DND-41 (cell line): ENCODE results near the gene EIF3J.
A peak's percentile ranks its signal among the peaks of the same experiment; 100 is the strongest.
"Not testable (repeated sequence)": the region's sequence is repeated elsewhere in the genome, so short reads cannot be mapped to it uniquely, and the experiment has no call there.

Experiments used
- ATAC-seq: fragments of 200-7000 bp; cut with Tn5 transposase; 3 replicates; pipeline ENCODE4 v1.9.1; 2021; ENCODE audit warnings: low read depth; ENCODE audit not compliant: insufficient read depth
- DNase-seq: peaks from one replicate; pipeline ENCODE4 v3.0.0-alpha.2; 2020
- H2AFZ ChIP-seq: 2 replicates; pipeline ENCODE4 v1.6.0; 2012; ENCODE audit warnings: low read depth, low read length
- H3K27ac ChIP-seq: 2 replicates; pipeline ENCODE4 v1.5.1; 2012; ENCODE audit warnings: low read length, inconsistent platforms
- H3K27me3 ChIP-seq: fragments of 200-600 bp; sonication (generic); 2 replicates; pipeline ENCODE4 v1.6.0; 2012; ENCODE audit warnings: low read length, mild to moderate bottlenecking, inconsistent platforms; ENCODE audit not compliant: insufficient read depth, poor library complexity
- H3K36me3 ChIP-seq: 2 replicates; pipeline ENCODE4 v1.5.1; 2012; ENCODE audit warnings: low read length, inconsistent platforms; ENCODE audit not compliant: insufficient read depth
- H3K4me1 ChIP-seq: 2 replicates; pipeline ENCODE4 v1.5.1; 2012; ENCODE audit warnings: mild to moderate bottlenecking, low read length; ENCODE audit not compliant: insufficient read depth
- H3K4me2 ChIP-seq: 2 replicates; pipeline ENCODE4 v1.6.0; 2012; ENCODE audit warnings: mild to moderate bottlenecking, moderate library complexity, low read length, inconsistent platforms; ENCODE audit not compliant: insufficient read depth
- H3K4me3 ChIP-seq, 2 experiments: fragments of 200-600 bp in 1 of 2; shearing (Covaris generic) in 1 of 2; 2 replicates each; pipeline ENCODE4 v1.5.1; 2012 to 2016; ENCODE audit warnings: inconsistent platforms in 2 of 2, low read length in 2 of 2, mild to moderate bottlenecking in 2 of 2, low read depth in 1 of 2, moderate library complexity in 1 of 2
- H3K79me2 ChIP-seq: 2 replicates; pipeline ENCODE4 v1.6.0; 2012; ENCODE audit warnings: low read length, inconsistent platforms; ENCODE audit not compliant: insufficient read depth
- H3K9ac ChIP-seq: 2 replicates; pipeline ENCODE4 v1.6.0; 2012; ENCODE audit warnings: low read depth, mild to moderate bottlenecking, inconsistent platforms, low read length, moderate library complexity
- H3K9me3 ChIP-seq: 2 replicates; pipeline ENCODE4 v1.5.1; 2012; ENCODE audit warnings: low read length, moderate library complexity, mild to moderate bottlenecking, inconsistent platforms; ENCODE audit not compliant: insufficient read depth, severe bottlenecking
- H4K20me1 ChIP-seq: 2 replicates; pipeline ENCODE4 v1.6.0; 2012; ENCODE audit warnings: low read length; ENCODE audit not compliant: insufficient read depth
- EZH2 ChIP-seq: IDR thresholded peaks from 3 replicates; pipeline ENCODE4 v1.6.1; 2012; ENCODE audit warnings: borderline replicate concordance, low read depth, mild to moderate bottlenecking, moderate library complexity, low read length, inconsistent platforms; ENCODE audit not compliant: severe bottlenecking
- TF ChIP-seq, protein P1 (sequence below): IDR thresholded peaks from 2 replicates; pipeline ENCODE4 v1.5.1; 2012; ENCODE audit warnings: borderline replicate concordance, low read length, moderate library complexity, mild to moderate bottlenecking; ENCODE audit not compliant: poor library complexity, severe bottlenecking; ENCODE audit errors: extremely low read depth

Gene EIF3J

DNA sequence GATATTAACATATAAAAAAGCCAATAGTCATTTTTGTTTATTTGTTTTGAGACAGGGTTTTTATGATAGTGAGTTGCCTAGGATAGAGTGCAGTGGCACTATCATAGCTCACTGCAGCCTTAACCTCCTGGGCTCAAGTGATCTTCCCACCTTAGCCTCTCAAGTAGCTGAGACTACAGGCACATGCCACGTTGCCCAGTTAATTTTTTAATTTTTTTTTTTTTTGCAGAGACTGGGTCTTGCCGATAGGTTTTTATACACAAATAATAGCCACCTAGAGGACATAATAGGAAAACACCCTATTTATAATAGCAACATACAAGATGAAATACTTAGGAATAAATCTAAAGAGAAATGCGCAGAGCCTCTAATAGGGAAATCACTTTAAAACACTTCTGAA lies 13.3 kb downstream of the EIF3J start:
- ATAC-seq = no peak
- H3K27me3 ChIP-seq = no peaks in the 10 kb centered on the region
- TF ChIP-seq EZH2 = no peak
- TF ChIP-seq, protein P1, sequence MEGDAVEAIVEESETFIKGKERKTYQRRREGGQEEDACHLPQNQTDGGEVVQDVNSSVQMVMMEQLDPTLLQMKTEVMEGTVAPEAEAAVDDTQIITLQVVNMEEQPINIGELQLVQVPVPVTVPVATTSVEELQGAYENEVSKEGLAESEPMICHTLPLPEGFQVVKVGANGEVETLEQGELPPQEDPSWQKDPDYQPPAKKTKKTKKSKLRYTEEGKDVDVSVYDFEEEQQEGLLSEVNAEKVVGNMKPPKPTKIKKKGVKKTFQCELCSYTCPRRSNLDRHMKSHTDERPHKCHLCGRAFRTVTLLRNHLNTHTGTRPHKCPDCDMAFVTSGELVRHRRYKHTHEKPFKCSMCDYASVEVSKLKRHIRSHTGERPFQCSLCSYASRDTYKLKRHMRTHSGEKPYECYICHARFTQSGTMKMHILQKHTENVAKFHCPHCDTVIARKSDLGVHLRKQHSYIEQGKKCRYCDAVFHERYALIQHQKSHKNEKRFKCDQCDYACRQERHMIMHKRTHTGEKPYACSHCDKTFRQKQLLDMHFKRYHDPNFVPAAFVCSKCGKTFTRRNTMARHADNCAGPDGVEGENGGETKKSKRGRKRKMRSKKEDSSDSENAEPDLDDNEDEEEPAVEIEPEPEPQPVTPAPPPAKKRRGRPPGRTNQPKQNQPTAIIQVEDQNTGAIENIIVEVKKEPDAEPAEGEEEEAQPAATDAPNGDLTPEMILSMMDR = peak; percentile 10
- no peak overlapping the region for H3K4me3 ChIP-seq
- DNase-seq = no peak
- no peaks in the 10 kb centered on the region for H3K4me1 ChIP-seq
- peaks cover 23% of the 10 kb centered on the region; the same call in 1 of the 2 replicates for H4K20me1 ChIP-seq
- peaks cover 55% of the 10 kb centered on the region for H3K36me3 ChIP-seq
- H3K4me2 ChIP-seq = no peak overlapping the region
- no peaks in the 10 kb centered on the region for H3K9me3 ChIP-seq
- no peak overlapping the region for H3K27ac ChIP-seq
- no peak overlapping the region for H3K9ac ChIP-seq
- H3K79me2 ChIP-seq = peaks cover 61% of the 10 kb centered on the region
- H2AFZ ChIP-seq = no peak overlapping the region

DNA sequence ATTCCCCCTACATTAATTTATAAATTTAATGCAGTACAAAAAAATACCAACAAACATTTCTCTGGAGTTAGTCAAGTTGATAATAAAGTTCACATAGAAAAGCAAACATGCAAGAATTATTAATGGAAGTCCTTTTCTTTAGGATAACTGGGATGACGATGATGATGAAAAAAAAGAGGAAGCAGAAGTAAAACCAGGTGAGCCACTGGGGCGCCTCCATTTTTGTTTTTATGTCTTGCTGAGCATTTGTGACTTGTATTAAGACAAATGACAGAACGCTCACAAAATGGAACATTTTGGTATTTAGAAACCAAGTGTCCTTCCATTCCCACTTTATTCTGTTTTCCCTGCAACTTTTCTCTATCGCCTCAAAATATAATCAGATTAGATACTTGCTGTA lies 13.8 kb downstream of the EIF3J start:
- peaks cover 23% of the 10 kb centered on the region; the same call in 1 of the 2 replicates for H4K20me1 ChIP-seq
- H3K4me2 ChIP-seq = no peak overlapping the region
- no peak for TF ChIP-seq EZH2
- TF ChIP-seq, protein P1 = no peak
- no peaks in the 10 kb centered on the region for H3K9me3 ChIP-seq
- no peak overlapping the region for H3K4me3 ChIP-seq
- no peaks in the 10 kb centered on the region for H3K27me3 ChIP-seq
- no peak for DNase-seq
- H3K36me3 ChIP-seq = peaks cover 58% of the 10 kb centered on the region
- no peaks in the 10 kb centered on the region for H3K4me1 ChIP-seq
- H3K27ac ChIP-seq = no peak overlapping the region
- ATAC-seq = no peak
- H2AFZ ChIP-seq = no peak overlapping the region
- H3K9ac ChIP-seq = no peak overlapping the region
- H3K79me2 ChIP-seq = peaks cover 56% of the 10 kb centered on the region

DNA sequence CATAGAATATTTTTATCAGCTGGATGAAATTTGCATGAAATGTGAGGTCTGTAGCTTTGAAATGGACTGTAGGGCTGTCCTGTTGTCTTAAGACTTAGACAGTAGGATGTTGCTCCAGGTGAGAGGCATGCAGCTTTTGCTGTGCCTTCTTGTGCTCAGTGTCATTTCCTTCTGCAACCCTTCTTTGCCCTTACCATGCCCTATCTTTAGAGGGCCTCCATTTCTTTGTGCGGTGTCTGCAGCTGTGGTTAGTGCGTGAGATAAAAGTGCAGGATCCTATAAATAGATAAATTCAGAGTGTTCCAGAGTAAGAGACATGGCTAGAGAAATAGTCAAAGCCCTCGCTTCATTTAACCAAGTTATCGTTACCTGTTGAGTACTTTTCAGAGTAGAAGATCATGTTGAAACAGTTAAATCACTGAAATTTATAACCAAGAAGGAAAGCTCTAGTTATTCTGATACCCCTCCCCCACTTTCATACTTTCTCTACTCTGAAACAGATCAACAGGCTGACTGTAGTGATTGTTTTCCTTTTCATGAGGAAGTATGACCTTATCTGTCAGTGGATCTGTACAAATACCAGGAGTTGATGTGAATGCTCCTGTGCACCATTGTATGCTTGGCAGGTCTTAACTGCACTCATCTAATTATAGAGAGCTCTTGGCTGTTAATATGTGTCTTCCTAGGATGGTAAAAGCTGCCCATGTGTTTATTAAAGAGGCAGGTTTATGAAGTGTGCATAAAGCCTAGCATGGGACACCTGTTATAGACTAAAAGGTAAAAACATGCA lies 18.2 kb downstream of the EIF3J start:
- Histone ChIP-seq H3K27me3 (no peaks in the 10 kb centered on the region), H4K20me1 (peaks cover 10% of the 10 kb centered on the region; the same call in 1 of the 2 replicates), H3K9ac (no peak overlapping the region), H3K4me1 (no peaks in the 10 kb centered on the region), H3K27ac (no peak overlapping the region), H3K79me2 (peaks cover 18% of the 10 kb centered on the region), H3K4me3 (no peak overlapping the region), H3K4me2 (no peak overlapping the region), H3K36me3 (peaks cover 83% of the 10 kb centered on the region), H2AFZ (no peak overlapping the region), H3K9me3 (no peaks in the 10 kb centered on the region)
- peak; percentile 55; the same call in 1 of the 3 replicates for ATAC-seq
- TF ChIP-seq EZH2 = no peak
- TF ChIP-seq, protein P1 = no peak
- no peak for DNase-seq

DNA sequence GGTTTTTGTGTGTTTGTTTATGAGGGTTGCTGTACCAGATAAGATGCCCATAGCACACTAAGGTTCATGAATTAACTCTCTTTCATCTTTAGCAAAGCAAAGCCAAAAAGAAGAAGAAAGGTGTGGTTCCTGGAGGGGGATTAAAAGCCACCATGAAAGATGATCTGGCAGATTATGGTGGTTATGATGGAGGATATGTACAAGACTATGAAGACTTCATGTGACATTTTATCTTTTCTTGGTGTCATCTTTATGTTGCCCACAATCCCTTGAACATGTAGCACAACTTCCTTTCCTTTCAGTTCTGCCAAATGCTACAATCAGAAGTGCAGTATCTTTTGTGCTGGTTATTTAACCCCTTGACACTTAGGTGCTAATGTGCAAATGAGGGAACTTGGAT lies 24.0 kb downstream of the EIF3J start:
- H3K36me3 ChIP-seq = peaks cover 97% of the 10 kb centered on the region

More for the DNA sequence above, 24.0 kb downstream of the EIF3J start:
- H2AFZ ChIP-seq, H3K79me2 ChIP-seq, H4K20me1 ChIP-seq, H3K27ac ChIP-seq, H3K27me3 ChIP-seq, DNase-seq, H3K4me2 ChIP-seq, H3K9me3 ChIP-seq, H3K4me3 ChIP-seq, H3K9ac ChIP-seq, H3K4me1 ChIP-seq: not testable (repeated sequence)
- ATAC-seq = peak; percentile 60
